MCF 10A (cell line): ENCODE results near the gene EXOSC10. TPM values are rescaled to one million over a fixed set of nuclear protein-coding genes. Genes with fewer than 3 reads are reported as not detected.

ENCODE experiments used
- BruUV-seq: library from RNA; stranded (reverse); fragments of 400-500 nt; replicated peaks from 2 replicates; lab custom pipeline; 2021; lab: Mats Ljungman, UMichigan
- CTCF ChIA-PET: fragments of 300-600 bp; sonication (Branson Sonifier 250); formaldehyde crosslinking; extraction: SDS; loops from one replicate; lab custom pipeline; 2021; ENCODE audit warnings: antibody characterized with exemption, inconsistent platforms; lab: Yijun Ruan, JAX
- POLR2A ChIA-PET: fragments of 300-600, 350-650 bp; sonication (Branson Sonifier 250); formaldehyde crosslinking; extraction: SDS; loops from one replicate; lab custom pipeline; 2020; ENCODE audit warnings: antibody characterized with exemption, inconsistent platforms; lab: Yijun Ruan, JAX
- DNase-seq: peaks from one replicate; pipeline ENCODE4 v3.0.0-alpha.2; 2018; ENCODE audit not compliant: unreplicated experiment
- H3K27ac Mint-ChIP-seq: one replicate; pipeline ENCODE4 v1.8.0; 2022; ENCODE audit warnings: mild to moderate bottlenecking, low read depth, mixed read lengths; ENCODE audit not compliant: unreplicated experiment
- H3K27me3 Mint-ChIP-seq: one replicate; pipeline ENCODE4 v1.8.0; 2022; ENCODE audit warnings: mixed read lengths; ENCODE audit not compliant: insufficient read depth, unreplicated experiment
- H3K36me3 Mint-ChIP-seq: one replicate; pipeline ENCODE4 v1.8.0; 2022; ENCODE audit warnings: mild to moderate bottlenecking, moderate library complexity, mixed read lengths; ENCODE audit not compliant: insufficient read depth, unreplicated experiment
- H3K4me1 Mint-ChIP-seq: one replicate; pipeline ENCODE4 v1.8.0; 2022; ENCODE audit warnings: mixed read lengths; ENCODE audit not compliant: insufficient read depth, unreplicated experiment
- H3K4me3 Mint-ChIP-seq: one replicate; pipeline ENCODE4 v1.8.0; 2022; ENCODE audit warnings: mild to moderate bottlenecking, moderate library complexity, mixed read lengths; ENCODE audit not compliant: unreplicated experiment
- H3K9me3 Mint-ChIP-seq: one replicate; pipeline ENCODE4 v1.8.0; 2022; ENCODE audit warnings: mixed read lengths; ENCODE audit not compliant: unreplicated experiment
- CTCF ChIP-seq: fragments of 200-600 bp; IDR thresholded peaks from one replicate; pipeline ENCODE4 v1.8.0; 2022; ENCODE audit warnings: antibody characterized with exemption, mild to moderate bottlenecking; ENCODE audit not compliant: unreplicated experiment
- intact Hi-C: fragments of 100-400 bp; cut with micrococcal nuclease; formaldehyde crosslinking; loops from 2 replicates; pipeline ENCODE4 v1.14.1; 2022
- total RNA-seq: library from RNA; stranded (reverse); gene quantifications from 2 replicates; pipeline ENCODE4 v1.2.3, GENCODE V29; 2022

Gene EXOSC10
- total RNA-seq, 1 experiment from 2014 or later: 65.1 TPM

- intact Hi-C loops: no loop called here
- TF ChIP-seq CTCF: no peak
- CTCF ChIA-PET: interaction anchor here (0.6 to 1.6 kb wide), 2 partner anchors 10 to 654 kb away, joined by 3 to 12 read pairs; no protein-coding TSS in a partner anchor
- DNase-seq: no peak
- H3K4me3 Mint-ChIP-seq: no peak overlapping the region
- H3K27ac Mint-ChIP-seq: no peak overlapping the region
- BruUV-seq: no TSS peak
- POLR2A ChIA-PET: interaction anchor here (1.1 to 1.3 kb wide), 2 partner anchors 9 to 16 kb away, joined by 4 to 6 read pairs; partner anchors contain the start of gene TARDBP
- no peaks in the 10 kb centered on the region for H3K27me3 Mint-ChIP-seq
- peaks cover 13% of the 10 kb centered on the region for H3K4me1 Mint-ChIP-seq
- H3K36me3 Mint-ChIP-seq: peaks cover 63% of the 10 kb centered on the region
- H3K9me3 Mint-ChIP-seq: no peaks in the 10 kb centered on the region
Measured at GRCh38 chr1:11028018-11028417, 71.7 kb downstream of the EXOSC10 start.

- intact Hi-C loops: no loop called here
- no peak for TF ChIP-seq CTCF
- Mint-ChIP-seq H3K4me1 (peaks cover 14% of the 10 kb centered on the region), H3K4me3 (no peak overlapping the region), H3K27me3 (no peaks in the 10 kb centered on the region), H3K9me3 (no peaks in the 10 kb centered on the region), H3K27ac (peak overlapping the region; percentile 89), H3K36me3 (peaks cover 70% of the 10 kb centered on the region)
- ChIA-PET POLR2A (interaction anchor here (1.1 to 1.3 kb wide), 3 partner anchors 10 to 15 kb away, joined by 4 to 6 read pairs (median 5); partner anchors contain the start of gene TARDBP), CTCF (interaction anchor here (0.7 to 1.6 kb wide), 2 partner anchors 10 to 715 kb away, joined by 3 to 12 read pairs; no protein-coding TSS in a partner anchor)
- no TSS peak for BruUV-seq
- DNase-seq: no peak
Measured at GRCh38 chr1:11027316-11027715, 72.4 kb downstream of the EXOSC10 start.

- no peak overlapping the region for H3K4me3 Mint-ChIP-seq
- H3K9me3 Mint-ChIP-seq: no peaks in the 10 kb centered on the region
- ChIA-PET CTCF (interaction anchor here (0.7 to 1.6 kb wide), 2 partner anchors 11 to 716 kb away, joined by 3 to 12 read pairs; no protein-coding TSS in a partner anchor), POLR2A (interaction anchor here (1.1 to 1.3 kb wide), 3 partner anchors 11 to 15 kb away, joined by 4 to 6 read pairs (median 5); partner anchors contain the start of gene TARDBP)
- peak overlapping the region; percentile 89 for H3K27ac Mint-ChIP-seq
- DNase-seq: no peak
- peaks cover 74% of the 10 kb centered on the region for H3K36me3 Mint-ChIP-seq
- no peak for TF ChIP-seq CTCF
- intact Hi-C loops: no loop called here
- no peaks in the 10 kb centered on the region for H3K27me3 Mint-ChIP-seq
- H3K4me1 Mint-ChIP-seq: peaks cover 17% of the 10 kb centered on the region
- BruUV-seq: no TSS peak
Measured at GRCh38 chr1:11026903-11027302, 72.8 kb downstream of the EXOSC10 start.

GRCh38 chr1:11026052-11026451, 73.6 kb downstream of the EXOSC10 start:
- H3K4me3 Mint-ChIP-seq: no peak overlapping the region
- no peaks in the 10 kb centered on the region for H3K9me3 Mint-ChIP-seq
- DNase-seq: peak; percentile 32
- no TSS peak for BruUV-seq
- TF ChIP-seq CTCF: no peak
- peaks cover 83% of the 10 kb centered on the region for H3K36me3 Mint-ChIP-seq
- H3K27ac Mint-ChIP-seq: peak overlapping the region; percentile 89
- CTCF ChIA-PET: interaction anchor here (0.6 to 0.7 kb wide), 2 partner anchors 11 kb away, joined by 3 read pairs; no protein-coding TSS in a partner anchor
- H3K27me3 Mint-ChIP-seq: no peaks in the 10 kb centered on the region
- H3K4me1 Mint-ChIP-seq: peaks cover 19% of the 10 kb centered on the region
- POLR2A ChIA-PET: interaction anchor here (2.7 kb wide), 1 partner anchor 13 kb away, joined by 13 read pairs; the partner anchor contains the start of gene TARDBP
- intact Hi-C loops: no loop called here
